Measurements from ENCODE around the gene CDK1. TPM values are rescaled to one million over a fixed set of nuclear protein-coding genes. Genes with fewer than 3 reads are reported as not detected.
A peak's percentile ranks its signal among the peaks of the same experiment; 100 is the strongest.

CDK1 gene
- polyA plus RNA-seq, 2 of the 4 experiments (the other 2 are of a cell fraction), result 97.1 to 109 TPM

DNA sequence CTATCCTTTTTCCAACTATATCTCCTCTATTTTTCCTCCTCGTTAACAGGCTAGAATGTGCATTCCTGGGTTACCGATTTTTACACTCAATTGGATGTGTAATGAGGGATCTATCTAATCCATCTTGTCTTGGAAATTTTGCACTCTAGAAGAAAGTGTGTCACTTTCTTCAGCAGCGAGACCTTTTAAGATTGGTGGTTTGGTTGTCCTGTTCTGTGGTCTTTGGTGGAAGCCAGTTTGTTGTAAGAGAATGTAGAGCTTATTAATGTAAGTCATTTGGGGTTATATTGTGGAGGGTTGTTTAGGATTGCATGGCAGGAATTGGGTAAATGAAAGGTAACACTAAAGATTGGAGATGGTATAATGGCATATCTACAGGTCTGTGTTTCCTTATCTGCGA, 16.7 kb downstream of the CDK1 start:
- 0 out of 3 replicates have a peak, but pooled peaks cover 4% of the 10 kb centered on the region for H3K4me1 ChIP-seq
- no peak overlapping the region for H3K27ac ChIP-seq
- 95% methylated on average over 4 of the region's 4 CpGs for WGBS (ENCODE audit: missing lambda C conversion rate)
- DNase-seq (ENCODE audit: low read depth in 1 of 2, low spot score in 1 of 2), result no peak
- TF ChIP-seq RARB (CRISPR knock-in tag; IDR thresholded peaks at IDR 0.05), result no peak
- TF ChIP-seq, protein P1, sequence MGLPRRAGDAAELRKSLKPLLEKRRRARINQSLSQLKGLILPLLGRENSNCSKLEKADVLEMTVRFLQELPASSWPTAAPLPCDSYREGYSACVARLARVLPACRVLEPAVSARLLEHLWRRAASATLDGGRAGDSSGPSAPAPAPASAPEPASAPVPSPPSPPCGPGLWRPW (IDR thresholded peaks at IDR 0.05), result no peak
- no peak for TF ChIP-seq CEBPB (IDR thresholded peaks at IDR 0.05)
- TF ChIP-seq KDM1A (IDR thresholded peaks at IDR 0.05; ENCODE audit: low read depth), result no peak
- no peak for TF ChIP-seq BHLHE40 (IDR thresholded peaks at IDR 0.05; ENCODE audit: low read depth, low read length)
- TF ChIP-seq MYC (IDR thresholded peaks at IDR 0.05; ENCODE audit: borderline replicate concordance, low read length), result no peak
- no peak for TF ChIP-seq FOSL2 (IDR thresholded peaks at IDR 0.05)
- TF ChIP-seq FOSL2 (CRISPR knock-in tag; IDR thresholded peaks at IDR 0.05), result no peak
- TF ChIP-seq MAFK (IDR thresholded peaks at IDR 0.05; ENCODE audit: partially characterized antibody), result no peak
- no peak for TF ChIP-seq ESRRA (IDR thresholded peaks at IDR 0.05; ENCODE audit: borderline replicate concordance, low read length)
- TF ChIP-seq RCOR1 (IDR thresholded peaks at IDR 0.05; ENCODE audit: low read depth, low read length), result no peak
- ChIA-PET CTCF (interaction anchor here (1.1 to 1.2 kb wide), 2 partner anchors 21 to 33 kb away, joined by 3 to 5 read pairs; no protein-coding TSS in a partner anchor), POLR2A (no interaction called here)
- H3K9me3 ChIP-seq, result no peaks in the 10 kb centered on the region
- FAIRE-seq, result no peak
- no peak overlapping the region for H3K4me2 ChIP-seq
- H3K4me3 ChIP-seq, result no peak overlapping the region
- ATAC-seq, result no peak

DNA sequence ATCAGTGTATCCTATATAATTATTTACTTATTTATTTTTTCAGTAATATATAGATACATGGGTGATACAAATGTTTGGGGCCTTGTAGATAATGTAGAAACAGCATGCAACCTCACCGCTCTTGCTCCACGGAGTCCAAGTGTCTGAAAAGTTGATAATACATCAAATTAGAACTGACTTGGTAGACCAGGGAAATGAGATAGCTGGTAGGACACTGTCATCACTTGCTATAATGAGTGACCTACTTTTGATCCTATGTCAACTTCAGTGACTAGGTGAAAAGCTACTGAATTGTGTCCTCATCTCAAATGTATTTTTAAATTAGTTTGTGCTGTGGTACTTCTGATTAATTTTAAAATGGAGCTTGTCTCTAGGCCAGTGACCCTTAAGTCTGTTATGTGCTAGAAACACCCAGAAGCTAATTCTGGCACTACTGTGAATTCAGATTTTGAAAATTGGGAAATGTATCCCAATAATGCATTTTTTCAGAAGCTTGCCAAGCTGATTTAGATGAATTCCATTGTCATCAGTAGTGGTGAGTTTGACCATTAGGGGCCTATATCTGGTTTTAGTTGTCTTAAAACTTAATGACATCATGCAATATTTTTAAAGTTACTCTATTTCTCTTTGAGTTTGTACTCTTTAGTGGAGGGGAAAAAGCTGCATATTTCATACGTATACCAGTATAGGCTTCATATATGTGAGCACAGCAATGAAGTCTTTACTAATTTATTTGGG, 17.4 kb downstream of the CDK1 start:
- 94% methylated on average over 3 of the region's 3 CpGs for WGBS (ENCODE audit: missing lambda C conversion rate)

DNA sequence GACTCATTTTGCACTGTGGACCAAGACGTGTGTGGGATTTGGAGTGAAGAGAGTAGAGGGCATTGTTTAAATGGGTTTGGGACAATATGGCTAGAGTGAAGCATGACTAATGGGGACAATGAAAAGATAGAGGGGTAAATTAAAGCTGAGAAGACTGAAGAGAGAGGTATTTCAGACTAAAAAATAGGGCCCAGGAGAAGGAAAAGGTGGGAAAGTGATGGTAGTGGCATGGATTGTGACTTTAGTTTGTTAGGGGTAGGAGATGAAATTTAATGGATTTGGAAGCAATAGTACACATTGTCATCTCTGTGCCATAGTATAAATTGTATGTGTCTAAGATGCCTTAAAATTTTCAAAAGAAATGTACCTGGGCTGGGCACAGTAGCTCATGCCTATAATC, 18.2 kb downstream of the CDK1 start:
- Histone ChIP-seq H3K4me3 (no peak overlapping the region), H3K4me1 (peaks cover 7% of the 10 kb centered on the region; the same call in 1 of the 3 replicates), H3K27ac (no peak overlapping the region), H3K4me2 (no peak overlapping the region), H3K9me3 (no peaks in the 10 kb centered on the region)
- TF ChIP-seq CEBPB (IDR thresholded peaks at IDR 0.05) (no peak), GATA3 (IDR thresholded peaks at IDR 0.05; ENCODE audit: borderline replicate concordance) (no peak), HEYL (CRISPR knock-in tag; IDR thresholded peaks at IDR 0.05) (no peak)
- CTCF ChIA-PET, result interaction anchor here (0.6 to 1.4 kb wide), 5 partner anchors 10 to 558 kb away, joined by 3 read pairs; no protein-coding TSS in a partner anchor
- WGBS (ENCODE audit: missing lambda C conversion rate), result 100% methylated on average over 1 of the region's 1 CpG
- FAIRE-seq (no peak), ATAC-seq (no peak), DNase-seq (ENCODE audit: low read depth in 1 of 2, low spot score in 1 of 2) (no peak)
- POLR2A ChIA-PET, result no interaction called here

More for the DNA sequence above, 17.4 kb downstream of the CDK1 start:
- Histone ChIP-seq H3K4me2 (no peak overlapping the region), H3K9me3 (no peaks in the 10 kb centered on the region), H3K4me3 (no peak overlapping the region), H3K4me1 (0 out of 3 replicates have a peak, but pooled peaks cover 4% of the 10 kb centered on the region), H3K27ac (no peak overlapping the region)
- FAIRE-seq, result no peak
- ATAC-seq, result no peak
- POLR2A ChIA-PET, result no interaction called here
- no peak for DNase-seq (ENCODE audit: low read depth in 1 of 2, low spot score in 1 of 2)
- CTCF ChIA-PET, result interaction anchor here (1.1 to 1.4 kb wide), 3 partner anchors 15 to 33 kb away, joined by 3 to 5 read pairs (median 3); no protein-coding TSS in a partner anchor
- no peak for TF ChIP-seq RFX5 (IDR thresholded peaks at IDR 0.05)
- TF ChIP-seq NPAS2 (CRISPR knock-in tag; IDR thresholded peaks at IDR 0.05; ENCODE audit: borderline replicate concordance), result no peak
- TF ChIP-seq ZSCAN20 (CRISPR knock-in tag; IDR thresholded peaks at IDR 0.05), result no peak
- no peak for TF ChIP-seq SREBF2 (IDR thresholded peaks at IDR 0.05)
- TF ChIP-seq CEBPB (IDR thresholded peaks at IDR 0.05), result no peak
- TF ChIP-seq NFE2L2 (conservative IDR thresholded peaks at IDR 0.05; ENCODE audit: low read length), result no peak
- no peak for TF ChIP-seq KDM1A (IDR thresholded peaks at IDR 0.05; ENCODE audit: low read depth)
- TF ChIP-seq CHD2 (IDR thresholded peaks at IDR 0.05; ENCODE audit: low read length, partially characterized antibody), result no peak
- TF ChIP-seq GATA3 (IDR thresholded peaks at IDR 0.05; ENCODE audit: borderline replicate concordance), result no peak
- no peak for TF ChIP-seq CBX2 (IDR thresholded peaks at IDR 0.05; ENCODE audit: borderline replicate concordance, low read depth)

DNA sequence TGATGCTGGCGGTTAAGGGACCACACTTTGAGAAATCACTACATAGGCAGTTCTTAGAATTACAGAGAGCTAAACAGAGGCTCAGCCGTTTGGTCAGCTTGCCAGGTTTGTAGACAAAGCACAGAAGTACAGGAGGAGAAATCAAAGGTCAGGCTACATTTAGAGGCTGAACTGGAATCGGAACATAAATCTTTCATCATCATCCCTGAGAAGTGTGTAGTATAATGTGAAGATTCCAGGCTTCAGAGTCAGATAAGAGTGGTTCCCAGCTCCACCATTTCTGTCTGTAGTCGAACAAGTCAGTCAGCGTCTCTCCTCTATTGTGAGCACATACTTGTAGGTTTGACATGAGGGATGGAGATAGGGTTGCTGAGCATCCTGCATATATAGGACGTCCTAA, 18.9 kb downstream of the CDK1 start:
- no peaks in the 10 kb centered on the region for H3K9me3 ChIP-seq
- peak in 1 of 2 experiments; percentile 22; a peak in 2 of 6 replicates for ATAC-seq
- WGBS (ENCODE audit: missing lambda C conversion rate), result 77% methylated on average over 6 of the region's 6 CpGs
- H3K27ac ChIP-seq, result no peak overlapping the region
- no peak for FAIRE-seq
- H3K4me3 ChIP-seq, result no peak overlapping the region
- DNase-seq (ENCODE audit: low read depth in 1 of 2, low spot score in 1 of 2), result no peak
- ChIA-PET POLR2A (no interaction called here), CTCF (interaction anchor here (0.6 to 1.4 kb wide), 3 partner anchors 10 to 19 kb away, joined by 3 read pairs; no protein-coding TSS in a partner anchor)
- H3K4me1 ChIP-seq, result peaks cover 12% of the 10 kb centered on the region; the same call in 1 of the 3 replicates
- H3K4me2 ChIP-seq, result no peak overlapping the region
- TF ChIP-seq HEYL (CRISPR knock-in tag; IDR thresholded peaks at IDR 0.05), result no peak
- TF ChIP-seq CEBPB (IDR thresholded peaks at IDR 0.05), result no peak
- TF ChIP-seq, protein P2, sequence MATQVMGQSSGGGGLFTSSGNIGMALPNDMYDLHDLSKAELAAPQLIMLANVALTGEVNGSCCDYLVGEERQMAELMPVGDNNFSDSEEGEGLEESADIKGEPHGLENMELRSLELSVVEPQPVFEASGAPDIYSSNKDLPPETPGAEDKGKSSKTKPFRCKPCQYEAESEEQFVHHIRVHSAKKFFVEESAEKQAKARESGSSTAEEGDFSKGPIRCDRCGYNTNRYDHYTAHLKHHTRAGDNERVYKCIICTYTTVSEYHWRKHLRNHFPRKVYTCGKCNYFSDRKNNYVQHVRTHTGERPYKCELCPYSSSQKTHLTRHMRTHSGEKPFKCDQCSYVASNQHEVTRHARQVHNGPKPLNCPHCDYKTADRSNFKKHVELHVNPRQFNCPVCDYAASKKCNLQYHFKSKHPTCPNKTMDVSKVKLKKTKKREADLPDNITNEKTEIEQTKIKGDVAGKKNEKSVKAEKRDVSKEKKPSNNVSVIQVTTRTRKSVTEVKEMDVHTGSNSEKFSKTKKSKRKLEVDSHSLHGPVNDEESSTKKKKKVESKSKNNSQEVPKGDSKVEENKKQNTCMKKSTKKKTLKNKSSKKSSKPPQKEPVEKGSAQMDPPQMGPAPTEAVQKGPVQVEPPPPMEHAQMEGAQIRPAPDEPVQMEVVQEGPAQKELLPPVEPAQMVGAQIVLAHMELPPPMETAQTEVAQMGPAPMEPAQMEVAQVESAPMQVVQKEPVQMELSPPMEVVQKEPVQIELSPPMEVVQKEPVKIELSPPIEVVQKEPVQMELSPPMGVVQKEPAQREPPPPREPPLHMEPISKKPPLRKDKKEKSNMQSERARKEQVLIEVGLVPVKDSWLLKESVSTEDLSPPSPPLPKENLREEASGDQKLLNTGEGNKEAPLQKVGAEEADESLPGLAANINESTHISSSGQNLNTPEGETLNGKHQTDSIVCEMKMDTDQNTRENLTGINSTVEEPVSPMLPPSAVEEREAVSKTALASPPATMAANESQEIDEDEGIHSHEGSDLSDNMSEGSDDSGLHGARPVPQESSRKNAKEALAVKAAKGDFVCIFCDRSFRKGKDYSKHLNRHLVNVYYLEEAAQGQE (IDR thresholded peaks at IDR 0.05), result no peak
- no peak for TF ChIP-seq EP300 (IDR thresholded peaks at IDR 0.05)
- TF ChIP-seq RAD21 (conservative IDR thresholded peaks at IDR 0.05 in 1 of 2, IDR thresholded peaks at IDR 0.05 in 1 of 2), result no peak
- no peak for TF ChIP-seq TP53 (CRISPR knock-in tag; IDR thresholded peaks at IDR 0.05)
- no peak for TF ChIP-seq BHLHE40 (IDR thresholded peaks at IDR 0.05; ENCODE audit: low read depth, low read length)
- TF ChIP-seq MAX (IDR thresholded peaks at IDR 0.05), result no peak
- TF ChIP-seq SREBF2 (IDR thresholded peaks at IDR 0.05), result no peak
- TF ChIP-seq ZC3H11A (IDR thresholded peaks at IDR 0.05), result no peak

Data from A549 (cell line).